ENCODE data around the gene P3H4.

The P3H4 gene

DNA sequence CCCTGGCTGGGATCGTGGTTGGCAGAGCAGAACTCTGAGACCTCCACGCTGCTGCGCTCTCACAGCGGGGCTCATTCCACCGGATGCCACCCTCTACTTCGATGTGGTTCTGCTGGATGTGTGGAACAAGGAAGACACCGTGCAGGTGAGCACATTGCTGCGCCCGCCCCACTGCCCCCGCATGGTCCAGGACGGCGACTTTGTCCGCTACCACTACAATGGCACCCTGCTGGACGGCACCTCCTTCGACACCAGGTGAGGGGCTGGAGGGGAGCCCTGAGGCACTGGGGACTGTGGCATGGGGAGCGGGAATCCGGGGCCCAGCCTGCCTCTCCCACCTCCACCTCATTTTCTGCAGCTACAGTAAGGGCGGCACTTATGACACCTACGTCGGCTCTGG lies 6.3 kb upstream of the P3H4 start:
- no peak for DNase-seq

DNA sequence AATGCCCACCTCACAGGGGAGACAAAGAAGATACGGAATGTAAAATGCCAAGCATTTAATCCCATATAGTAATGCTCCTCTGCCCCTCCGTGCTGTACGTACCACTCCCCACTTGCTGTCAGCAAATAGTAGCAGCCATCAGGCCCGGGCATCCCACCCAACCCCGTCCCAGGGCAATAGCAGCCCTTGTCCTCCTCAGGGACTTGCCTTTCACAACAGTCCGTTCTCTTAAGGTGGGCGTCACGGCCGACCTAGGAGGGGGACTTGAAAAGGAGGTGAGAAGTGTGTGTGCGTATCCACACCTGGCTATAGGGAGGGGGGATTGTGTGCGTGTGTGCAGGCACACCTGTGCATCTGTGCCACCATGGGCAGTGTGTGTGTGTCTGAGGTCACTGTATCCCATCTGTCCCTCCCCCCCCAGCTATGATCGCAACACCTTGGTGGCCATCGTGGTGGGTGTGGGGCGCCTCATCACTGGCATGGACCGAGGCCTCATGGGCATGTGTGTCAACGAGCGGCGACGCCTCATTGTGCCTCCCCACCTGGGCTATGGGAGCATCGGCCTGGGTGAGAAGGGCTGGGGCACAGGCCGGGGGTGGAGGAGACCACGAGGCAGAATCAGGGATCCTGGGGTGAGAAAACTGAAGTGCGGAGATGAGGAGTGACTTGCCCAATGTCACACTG lies 5.0 kb upstream of the P3H4 start:
- DNase-seq, result no peak

DNA sequence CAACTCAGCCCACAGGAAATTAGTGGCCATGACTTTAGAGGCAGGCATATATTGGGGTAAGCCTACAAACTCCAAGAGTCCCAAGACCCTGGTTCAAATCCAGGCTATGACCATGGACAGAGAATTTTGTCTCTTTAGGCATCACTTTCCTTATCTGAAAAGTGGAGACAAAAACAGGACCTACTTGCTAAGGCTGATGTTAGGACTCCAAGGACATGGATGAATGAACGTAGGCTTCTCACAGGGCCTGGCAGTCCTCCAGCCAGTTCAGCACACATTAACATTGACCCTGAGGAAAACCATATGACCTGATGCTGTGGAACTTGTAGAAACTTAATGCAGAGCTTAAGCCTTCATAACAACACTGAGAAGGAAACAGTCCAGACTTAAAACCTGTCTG lies 2.4 kb upstream of the P3H4 start:
- no peak for DNase-seq

DNA sequence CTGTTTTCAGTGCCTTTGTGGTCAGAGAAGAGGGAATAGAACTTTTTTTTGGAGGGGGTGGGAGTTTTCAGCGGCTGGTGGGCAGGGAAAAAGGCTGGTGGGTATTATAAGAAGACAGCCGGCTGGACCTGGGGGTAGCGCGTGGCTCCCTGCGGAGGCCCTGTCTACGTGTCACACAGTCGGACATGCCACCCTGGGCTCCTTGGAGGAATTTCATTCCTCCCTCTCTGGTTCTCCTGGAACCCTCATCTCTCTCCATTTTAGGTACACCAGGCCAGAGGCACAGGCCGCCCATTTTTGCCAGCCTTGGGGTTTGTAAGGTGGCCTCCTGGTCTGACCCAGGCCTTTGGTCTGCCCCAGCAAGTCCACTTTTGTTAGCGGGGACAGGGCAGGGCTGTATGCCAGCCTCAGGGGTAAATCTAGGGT lies 2.0 kb upstream of the P3H4 start:
- DNase-seq, result no peak

DNA sequence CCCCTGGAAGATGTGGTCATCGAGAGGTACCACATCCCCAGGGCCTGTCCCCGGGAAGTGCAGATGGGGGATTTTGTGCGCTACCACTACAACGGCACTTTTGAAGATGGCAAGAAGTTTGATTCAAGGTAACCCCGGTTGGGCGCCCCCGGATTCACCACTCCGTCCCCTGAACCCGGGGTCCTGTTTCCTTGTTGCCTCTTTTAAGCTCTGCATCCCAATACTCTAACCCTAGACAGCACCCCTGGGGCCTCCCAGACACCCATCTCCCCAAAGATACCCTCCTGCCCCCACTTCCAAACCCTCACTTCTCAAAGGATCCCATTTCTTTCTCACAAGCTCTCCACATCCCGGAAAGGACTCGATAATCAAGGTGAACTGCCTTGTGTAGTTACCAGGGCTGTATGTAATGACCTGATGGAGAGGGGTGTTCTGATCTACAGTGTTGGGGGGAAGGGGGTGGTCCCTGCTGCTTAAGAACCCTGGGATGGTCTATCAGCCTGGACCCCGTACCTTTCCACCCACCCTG lies 1.5 kb upstream of the P3H4 start:
- DNase-seq, result no peak

DNA sequence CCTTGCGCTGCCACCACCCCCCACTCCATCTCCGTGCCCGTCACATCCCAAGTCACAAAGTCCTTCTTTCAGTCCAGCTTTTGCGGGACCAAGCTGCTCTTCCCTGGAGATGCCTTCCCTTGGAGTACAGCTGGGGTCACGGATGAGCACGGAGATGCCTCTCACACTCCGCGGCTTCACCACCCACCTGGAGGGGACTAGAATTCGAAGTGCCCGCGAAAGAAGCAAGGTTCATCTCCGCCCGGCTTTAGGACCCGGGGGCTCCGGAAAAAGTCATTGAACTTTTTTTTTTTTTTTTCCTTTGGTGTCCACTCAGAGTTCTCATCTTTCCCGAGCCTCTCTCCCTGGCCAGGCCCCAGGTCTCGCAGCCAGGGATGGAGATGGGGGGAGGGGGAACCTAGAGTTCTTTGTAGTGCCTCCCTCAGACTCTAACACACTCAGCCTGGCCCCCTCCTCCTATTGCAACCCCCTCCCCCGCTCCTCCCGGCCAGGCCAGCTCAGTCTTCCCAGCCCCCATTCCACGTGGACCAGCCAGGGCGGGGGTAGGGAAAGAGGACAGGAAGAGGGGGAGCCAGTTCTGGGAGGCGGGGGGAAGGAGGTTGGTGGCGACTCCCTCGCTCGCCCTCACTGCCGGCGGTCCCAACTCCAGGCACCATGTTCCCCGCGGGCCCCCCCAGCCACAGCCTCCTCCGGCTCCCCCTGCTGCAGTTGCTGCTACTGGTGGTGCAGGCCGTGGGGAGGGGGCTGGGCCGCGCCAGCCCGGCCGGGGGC lies 817 bp upstream of the P3H4 start, which contains the start of gene FKBP10:
FKBP10 (plus strand) TSS at position 624 of the 771 bp plus-strand sequence; CDS start at position 655, 31 bp downstream.
- DNase-seq, result peak; percentile 89

DNA sequence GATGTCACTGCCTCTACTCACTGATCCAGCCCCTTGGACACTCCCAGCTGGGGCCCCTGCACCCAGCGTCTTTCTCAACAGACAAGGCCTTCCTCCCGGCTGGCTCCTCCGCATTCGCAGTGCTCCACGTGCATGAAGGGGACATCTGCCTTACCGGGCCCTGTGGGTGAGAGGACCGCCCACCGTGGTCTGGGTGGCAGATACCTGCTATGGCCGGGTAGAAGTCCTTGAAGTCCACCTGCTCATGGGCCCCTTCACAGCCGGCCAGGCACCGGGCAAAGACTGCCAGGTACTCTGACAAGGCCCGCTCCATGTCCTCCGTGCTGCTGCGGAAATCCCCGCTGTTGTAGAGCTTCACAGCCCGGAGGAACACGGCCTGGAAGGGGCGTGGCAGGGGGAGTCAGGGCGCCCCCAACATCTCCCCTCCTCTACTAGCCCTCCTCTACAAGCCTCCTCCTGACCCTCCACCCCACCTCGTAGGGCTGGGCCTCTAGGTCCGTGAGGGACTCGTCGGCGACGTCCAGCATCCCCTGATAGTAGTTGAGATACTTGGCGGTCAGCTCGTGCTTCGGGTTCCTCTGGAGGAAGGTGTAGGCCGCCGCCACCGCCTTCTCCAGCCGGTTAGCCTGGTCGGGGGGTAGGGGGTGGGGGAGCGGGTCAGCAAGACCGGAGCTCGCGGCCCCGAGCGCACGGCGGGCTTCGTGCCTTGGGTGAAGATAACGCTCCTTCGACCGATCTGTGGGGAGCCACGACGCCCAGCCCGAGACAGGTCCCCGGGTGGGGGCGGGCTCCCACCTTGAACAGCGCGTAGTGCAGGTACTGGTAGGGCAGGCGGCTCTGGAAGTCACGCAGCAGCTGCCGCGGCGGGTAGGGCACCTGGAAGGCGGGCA lies 845 bp downstream of the P3H4 start:
- DNase-seq, result no peak

DNA sequence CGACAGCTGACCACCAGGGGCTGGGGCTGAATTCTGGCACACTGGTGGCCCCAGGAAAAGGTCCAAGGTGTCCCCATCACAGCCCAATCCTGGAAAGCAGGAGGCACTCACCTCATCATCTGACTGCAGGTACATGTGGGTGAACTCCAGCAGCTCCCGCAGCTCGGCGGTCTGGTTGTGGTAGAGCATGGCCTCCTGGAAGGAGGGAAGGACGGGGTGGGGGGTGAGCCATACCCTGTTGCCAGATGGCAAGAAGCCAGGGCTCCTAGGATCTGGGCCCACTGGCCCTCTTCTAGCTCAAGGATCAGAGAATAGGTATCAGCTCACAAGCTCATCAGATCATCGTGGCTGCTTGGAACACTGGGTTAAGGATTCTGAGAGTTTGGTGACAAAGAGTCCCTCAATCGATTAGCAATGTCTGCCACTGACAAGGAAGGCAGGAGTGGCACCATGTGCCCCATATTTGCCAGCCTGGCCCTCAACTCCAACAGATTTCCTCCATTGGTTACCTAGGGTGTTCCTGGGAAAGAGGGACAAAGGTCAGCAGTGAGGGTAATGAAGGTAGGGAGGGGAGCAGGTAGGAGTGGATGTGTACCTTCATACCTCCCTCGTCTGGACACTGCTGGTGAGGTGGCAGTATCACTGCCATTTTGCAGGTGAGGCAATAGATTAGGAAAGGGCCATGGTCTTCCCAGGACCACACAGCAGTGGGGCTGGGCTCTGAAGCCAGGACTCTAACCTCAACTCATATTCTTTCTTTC lies 4.9 kb downstream of the P3H4 start:
- DNase-seq, result no peak

DNA sequence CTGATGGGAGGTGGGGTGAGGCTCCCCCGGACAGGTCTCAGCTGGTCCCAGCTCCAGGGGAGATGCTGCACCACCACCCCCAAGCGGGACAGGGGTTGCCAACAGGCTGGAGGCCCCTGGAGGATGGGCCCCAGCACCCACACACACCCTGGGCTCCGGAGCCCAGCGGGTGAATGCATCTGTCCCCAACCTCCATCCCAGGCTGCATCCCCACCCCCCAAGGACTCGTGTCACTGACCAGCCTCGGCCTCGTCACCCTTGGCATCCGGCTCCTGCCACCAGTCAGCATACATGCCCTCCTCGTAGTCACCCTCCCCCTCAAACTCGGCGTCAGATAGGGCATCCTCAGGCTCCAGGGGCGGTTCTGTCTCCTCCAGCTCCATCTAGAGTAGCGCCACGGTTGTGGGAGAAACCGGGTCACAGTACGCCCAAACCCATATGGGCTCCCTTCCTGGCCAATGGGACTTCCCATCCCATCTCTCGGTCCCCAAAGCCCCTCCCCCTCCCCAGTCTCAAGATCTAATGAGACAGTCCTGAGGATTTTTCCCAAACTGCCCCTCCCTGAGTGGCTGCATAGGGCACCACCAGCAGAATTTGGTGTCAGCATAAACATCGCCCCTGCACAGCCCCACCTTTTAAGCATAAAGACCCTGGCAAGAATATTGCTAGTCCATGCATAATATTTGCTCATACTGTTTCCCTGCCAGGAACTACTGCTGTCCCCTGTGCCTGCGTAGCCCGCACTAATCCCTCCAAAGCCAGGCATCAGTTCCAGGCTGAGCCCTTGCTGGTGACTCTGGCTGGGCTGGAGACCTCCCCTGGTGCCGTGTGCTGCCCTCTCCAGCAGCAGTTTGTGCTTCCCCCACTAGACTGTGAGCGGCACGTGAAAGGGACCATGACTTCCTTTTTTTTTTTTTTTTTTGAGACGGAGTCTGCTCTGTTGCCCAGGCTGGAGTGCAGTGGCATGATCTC lies 8.4 kb downstream of the P3H4 start:
- DNase-seq, result no peak

DNA sequence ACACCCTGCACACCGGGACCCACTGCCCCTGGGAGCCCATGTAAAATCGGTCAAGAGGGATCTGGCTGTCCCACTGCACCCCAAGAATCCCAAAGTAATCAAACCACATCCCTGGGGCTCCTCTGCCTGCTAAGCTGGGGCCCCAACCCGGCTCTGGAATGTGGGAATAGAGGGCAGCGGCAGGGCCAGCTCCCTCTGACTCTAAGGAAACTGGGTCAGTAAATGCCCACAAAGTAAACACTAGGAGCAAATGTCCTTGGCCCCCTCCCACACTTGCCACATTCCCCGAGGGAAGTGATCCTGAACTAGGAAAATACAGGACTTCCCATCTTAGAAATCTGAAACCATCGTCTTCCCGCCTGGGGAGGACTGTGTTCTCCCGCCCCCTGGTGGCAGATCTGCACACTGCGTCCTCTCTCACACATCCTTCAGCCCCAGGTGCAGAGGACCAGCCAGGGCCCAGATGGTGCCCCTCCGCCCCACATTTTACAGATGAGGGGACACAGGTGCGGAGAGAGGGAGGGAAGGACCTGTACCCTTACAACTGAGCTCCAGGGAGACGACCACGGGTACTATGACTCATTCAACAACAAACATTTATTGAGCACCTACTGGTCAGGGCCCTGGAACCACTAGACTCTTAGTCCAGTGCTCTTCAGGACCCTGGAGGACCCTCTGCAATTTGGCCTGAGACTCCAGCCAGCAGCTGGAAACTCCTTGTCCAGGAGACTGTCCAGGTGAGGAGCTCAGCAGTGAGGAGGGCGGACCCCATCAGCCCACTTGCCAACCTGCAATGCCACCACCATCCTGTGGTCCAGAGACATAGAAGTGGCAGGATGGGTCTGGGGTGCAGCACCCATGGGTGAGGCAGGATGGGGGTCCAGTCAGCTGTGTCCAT lies 10.1 kb downstream of the P3H4 start:
- peak; percentile 71 for DNase-seq

DNA sequence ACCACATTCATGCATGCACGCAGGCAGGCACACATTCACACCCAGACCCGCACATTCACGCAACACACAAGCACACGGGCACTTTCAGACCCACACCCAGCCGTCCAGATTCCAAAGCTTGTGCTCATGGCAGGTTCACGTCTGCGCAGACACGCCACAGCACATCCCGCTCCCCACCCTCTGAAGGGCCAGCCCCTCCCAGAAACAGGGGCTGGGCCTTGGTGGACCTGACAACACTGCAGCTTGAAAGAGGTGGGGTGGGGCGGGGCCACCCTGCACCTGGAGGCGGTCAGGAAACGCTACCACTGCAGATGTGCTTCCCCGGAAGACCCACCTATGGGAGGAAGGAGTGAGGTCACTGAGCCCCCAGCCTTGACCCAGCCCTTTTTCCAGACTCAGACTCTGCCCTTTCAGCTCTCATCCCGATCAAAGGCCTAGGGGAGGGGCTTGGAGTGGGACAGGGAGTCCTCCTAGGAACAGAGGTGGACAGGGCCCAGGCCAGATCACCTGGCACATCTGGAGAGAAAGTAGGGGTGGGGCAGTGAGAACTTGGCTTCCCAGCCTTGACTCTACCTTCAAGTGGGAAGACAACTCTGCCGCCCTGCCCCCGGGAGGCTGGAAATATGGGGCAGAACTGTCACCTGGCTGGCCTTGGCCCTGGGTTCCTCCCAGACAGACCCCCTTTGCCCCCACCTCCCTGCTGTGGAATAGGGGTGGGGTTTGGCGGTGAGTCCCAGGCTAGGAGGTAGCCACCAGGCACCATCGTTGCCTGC lies 11.0 kb downstream of the P3H4 start:
- DNase-seq, result peak; percentile 90

DNA sequence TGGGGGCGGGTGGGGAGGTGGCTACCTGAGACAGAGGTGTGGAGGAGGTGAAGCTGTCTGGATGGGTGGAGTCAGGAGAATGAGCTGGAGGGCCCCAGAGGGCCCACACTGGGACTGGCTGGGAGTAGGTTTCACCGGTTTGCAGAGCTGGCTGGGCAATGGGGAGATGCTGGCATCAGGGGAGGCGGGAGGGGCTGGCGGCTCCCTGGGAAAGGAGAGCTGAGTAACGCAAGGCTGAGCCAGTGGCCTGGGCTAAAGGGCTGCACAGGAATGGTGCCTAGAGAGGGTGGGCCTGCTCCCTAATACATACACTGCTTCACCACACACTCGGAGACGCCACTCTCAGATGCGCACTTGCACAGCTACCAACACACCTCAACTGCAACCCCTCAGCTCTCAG lies 12.4 kb downstream of the P3H4 start:
- DNase-seq, result no peak

DNA sequence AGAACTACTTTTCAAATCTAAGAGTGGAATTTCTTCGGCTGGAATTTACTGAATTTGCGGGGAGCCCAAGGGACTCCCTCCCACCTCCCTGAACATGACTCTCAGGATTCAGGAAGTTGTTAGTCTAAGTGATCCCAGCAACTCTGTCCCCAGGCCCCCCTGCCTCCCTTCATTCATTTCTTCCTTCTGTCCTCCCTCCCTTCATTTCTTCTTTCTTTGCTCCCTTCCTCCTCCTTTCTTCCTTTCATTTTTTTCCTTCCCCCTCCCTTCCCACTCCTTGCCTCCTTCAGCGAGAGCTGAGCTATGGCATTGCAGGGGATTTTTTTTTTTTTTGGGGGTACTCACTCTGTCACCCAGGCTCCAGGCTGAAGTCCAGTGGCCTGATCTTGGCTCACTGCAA lies 14.4 kb downstream of the P3H4 start:
- DNase-seq, result no peak

DNA sequence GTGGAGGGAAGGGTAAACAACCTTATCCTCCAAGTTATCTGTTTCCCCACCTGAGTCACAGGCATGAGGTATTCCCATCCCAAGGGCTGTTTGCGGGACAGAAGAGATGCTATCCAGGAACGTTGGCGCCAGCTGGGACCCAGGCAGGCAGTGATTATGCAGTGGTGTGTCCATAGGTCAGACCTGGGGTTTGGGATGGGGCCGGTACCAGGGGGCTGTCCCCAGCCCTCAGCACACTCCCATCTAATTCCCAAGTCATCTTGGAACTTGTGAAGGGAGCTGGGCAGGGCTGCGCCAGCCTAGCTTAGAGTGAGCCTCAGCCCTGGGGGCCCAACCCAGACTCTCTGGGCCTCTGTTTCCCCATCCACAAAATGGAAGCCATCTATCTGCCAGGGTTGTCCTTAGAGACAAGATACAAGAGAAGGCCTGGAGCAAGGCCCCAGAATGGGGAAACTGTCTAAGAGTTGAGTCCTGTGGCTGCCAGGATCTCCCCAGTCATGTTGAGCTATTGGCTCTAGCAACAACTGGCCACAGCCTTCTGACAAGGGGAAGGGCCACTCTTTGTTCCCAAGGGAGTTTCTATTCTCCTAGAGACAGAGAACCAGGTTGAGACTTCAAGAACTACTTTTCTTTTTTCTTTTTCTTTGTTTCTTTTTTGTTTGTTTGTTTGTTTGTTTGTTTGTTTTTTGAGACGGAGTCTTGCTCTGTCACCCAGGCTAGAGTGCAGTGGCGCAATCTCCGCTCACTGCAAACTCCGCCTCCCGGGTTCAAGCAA lies 15.4 kb downstream of the P3H4 start:
- DNase-seq, result no peak

DNA sequence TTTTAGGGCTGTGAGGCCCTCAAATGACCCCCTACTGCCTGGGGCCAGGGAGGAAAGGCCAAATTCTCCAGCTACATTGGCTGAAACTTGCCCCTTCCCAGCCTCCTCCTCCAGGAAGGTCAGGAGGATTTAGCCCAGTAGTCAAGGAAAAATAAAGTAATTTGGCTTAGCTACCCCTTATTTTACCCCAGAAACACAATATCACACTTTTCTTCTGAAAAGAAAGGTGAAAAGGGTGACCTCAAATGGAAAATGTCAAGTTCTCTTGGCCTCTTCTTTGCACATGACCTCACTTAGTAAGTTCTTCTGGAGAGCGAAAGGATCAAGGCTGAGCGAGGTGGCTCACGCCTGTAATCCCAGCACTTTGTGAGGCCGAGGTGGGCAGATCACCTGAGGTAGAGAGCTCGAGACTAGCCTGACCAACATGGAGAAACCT lies 17.2 kb downstream of the P3H4 start:
- DNase-seq, result no peak

DNA sequence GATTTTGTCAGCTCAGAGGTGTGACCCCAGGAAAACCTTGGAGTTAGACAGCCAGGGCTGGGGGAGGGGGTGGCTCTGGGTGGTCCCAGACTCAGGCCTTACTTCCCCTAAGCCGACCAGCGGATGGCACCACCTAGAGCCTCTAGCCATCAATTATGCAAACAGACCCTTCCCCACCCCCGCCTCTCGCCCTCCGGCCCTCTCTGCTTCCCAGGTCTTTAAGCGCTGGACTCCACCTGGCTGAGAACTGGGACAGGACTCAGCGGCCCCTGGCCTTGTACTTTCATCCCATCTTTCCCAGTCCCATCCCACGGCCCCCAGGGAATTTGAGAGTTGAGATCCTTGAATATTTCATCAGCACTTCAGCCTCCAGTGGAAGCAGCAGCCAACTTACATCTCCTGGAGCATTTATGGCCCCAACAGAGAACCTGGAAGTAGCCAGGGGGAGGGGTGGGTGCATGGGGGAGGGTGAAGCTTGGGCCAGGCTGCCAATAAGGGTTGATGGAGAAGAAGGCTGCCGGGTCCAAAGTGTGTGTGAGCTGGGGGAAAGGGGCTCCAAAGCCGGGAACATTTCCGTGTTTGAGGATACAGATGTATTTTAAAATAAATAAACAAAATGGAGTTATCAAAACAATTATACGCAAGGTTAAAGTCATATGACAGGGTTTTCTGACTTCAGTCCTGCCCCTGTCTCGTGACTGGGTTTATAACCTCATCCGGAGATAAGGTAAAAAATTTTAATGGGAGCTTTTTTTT lies 17.8 kb downstream of the P3H4 start:
- no peak for DNase-seq

Data from NCI-H510A (cell line).